ENCODE results near the gene SERBP1.

The SERBP1 gene

DNA sequence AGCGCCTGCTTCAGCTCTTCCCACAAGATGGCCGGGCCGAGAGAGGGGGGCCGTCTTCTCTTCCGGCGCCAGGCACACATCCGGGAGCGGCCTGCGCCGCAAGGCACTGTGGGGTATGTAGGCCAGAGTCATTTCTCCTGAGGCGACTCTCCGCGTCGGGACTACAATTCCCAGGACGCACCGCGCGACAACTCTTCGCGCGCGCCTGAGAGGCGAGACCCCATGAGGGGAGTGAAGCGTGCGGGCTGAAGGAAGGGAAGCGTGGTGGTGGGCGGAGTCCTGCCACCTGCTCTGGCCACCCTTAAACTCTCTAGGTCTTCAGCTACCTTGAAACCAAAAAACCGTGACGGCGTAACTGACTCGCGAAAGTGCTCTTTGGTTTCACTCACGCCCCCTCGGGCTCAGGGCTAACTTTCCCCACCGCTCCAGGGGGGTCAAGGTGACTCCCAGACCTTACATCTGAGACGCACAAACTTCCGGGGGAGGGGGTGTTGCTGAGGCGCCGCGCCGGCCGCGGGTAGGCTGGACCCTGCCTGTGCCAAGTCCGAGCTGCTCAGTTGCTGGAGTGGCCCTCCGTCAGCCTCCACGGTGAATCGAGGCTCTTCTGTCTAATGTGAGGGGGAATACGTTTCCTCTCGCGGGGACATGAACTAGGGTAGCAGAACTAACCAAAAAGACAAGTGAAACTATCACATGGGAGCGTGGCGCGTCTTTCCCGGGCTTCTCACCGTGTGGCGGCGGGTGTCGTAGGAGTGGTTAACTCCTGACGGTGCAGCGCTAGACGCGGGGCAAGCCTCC is at the start of gene SERBP1:
Gene SERBP1 (minus strand): TSS at position 45 of the 798 bp plus-strand sequence. CDS start 102 bp downstream, outside the sequence.
- in situ Hi-C loops (cut with MboI; ENCODE audit: low pct_unique_long_range_greater_than_20kb, low sequenced_read_pairs, unreplicated experiment): no loop called here
- TF ChIP-seq, protein P1, sequence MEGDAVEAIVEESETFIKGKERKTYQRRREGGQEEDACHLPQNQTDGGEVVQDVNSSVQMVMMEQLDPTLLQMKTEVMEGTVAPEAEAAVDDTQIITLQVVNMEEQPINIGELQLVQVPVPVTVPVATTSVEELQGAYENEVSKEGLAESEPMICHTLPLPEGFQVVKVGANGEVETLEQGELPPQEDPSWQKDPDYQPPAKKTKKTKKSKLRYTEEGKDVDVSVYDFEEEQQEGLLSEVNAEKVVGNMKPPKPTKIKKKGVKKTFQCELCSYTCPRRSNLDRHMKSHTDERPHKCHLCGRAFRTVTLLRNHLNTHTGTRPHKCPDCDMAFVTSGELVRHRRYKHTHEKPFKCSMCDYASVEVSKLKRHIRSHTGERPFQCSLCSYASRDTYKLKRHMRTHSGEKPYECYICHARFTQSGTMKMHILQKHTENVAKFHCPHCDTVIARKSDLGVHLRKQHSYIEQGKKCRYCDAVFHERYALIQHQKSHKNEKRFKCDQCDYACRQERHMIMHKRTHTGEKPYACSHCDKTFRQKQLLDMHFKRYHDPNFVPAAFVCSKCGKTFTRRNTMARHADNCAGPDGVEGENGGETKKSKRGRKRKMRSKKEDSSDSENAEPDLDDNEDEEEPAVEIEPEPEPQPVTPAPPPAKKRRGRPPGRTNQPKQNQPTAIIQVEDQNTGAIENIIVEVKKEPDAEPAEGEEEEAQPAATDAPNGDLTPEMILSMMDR (IDR thresholded peaks at IDR 0.05; ENCODE audit: extremely low read depth, insufficient read depth, missing control alignments): no peak

GRCh38 chr1:67479146-67479891 is 49.1 kb upstream of the SERBP1 start:
- in situ Hi-C loops (cut with MboI; ENCODE audit: low pct_unique_long_range_greater_than_20kb, low sequenced_read_pairs, unreplicated experiment): loop anchor here (25.0 kb wide), 1 partner anchor 717 kb away; the partner anchor contains the start of gene DYNLT5
- TF ChIP-seq, protein P1 (IDR thresholded peaks at IDR 0.05; ENCODE audit: extremely low read depth, insufficient read depth, missing control alignments): no peak
- no peak for DNase-seq (ENCODE audit: low spot score)

More for the DNA sequence above, at the start of gene SERBP1:
- peak; percentile 95 for DNase-seq (ENCODE audit: low spot score)

DNA sequence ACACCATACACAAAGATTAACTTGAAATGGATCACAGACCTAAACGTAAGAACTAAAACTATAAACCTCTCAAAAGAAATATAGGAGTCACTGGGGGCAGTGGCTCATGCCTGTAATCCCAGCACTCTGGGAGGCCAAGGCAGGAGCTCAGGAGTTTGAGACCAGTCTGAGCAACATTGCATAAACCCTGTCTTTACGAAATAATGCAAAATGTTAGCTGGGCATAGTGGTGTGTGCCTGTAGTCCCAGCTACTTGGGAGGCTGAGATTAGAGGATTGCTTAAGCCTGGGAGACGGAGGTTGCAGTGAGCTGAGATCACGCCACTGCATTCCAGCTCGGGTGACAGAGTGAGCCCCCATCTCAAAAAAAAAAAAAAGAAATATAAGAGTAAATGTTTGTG is 46.7 kb upstream of the SERBP1 start:
- DNase-seq (ENCODE audit: low spot score): no peak
- TF ChIP-seq, protein P1 (IDR thresholded peaks at IDR 0.05; ENCODE audit: extremely low read depth, insufficient read depth, missing control alignments): no peak
- in situ Hi-C loops (cut with MboI; ENCODE audit: low pct_unique_long_range_greater_than_20kb, low sequenced_read_pairs, unreplicated experiment): loop anchor here (25.0 kb wide), 1 partner anchor 715 kb away; the partner anchor contains the start of gene DYNLT5

GRCh38 chr1:67476006-67476482 is 45.8 kb upstream of the SERBP1 start:
- TF ChIP-seq, protein P1 (IDR thresholded peaks at IDR 0.05; ENCODE audit: extremely low read depth, insufficient read depth, missing control alignments): no peak
- no peak for DNase-seq (ENCODE audit: low spot score)
- in situ Hi-C loops (cut with MboI; ENCODE audit: low pct_unique_long_range_greater_than_20kb, low sequenced_read_pairs, unreplicated experiment): loop anchor here (25.0 kb wide), 1 partner anchor 714 kb away; the partner anchor contains the start of gene DYNLT5

GRCh38 chr1:67472056-67472455 is 41.9 kb upstream of the SERBP1 start:
- TF ChIP-seq, protein P1 (IDR thresholded peaks at IDR 0.05; ENCODE audit: extremely low read depth, insufficient read depth, missing control alignments): no peak
- in situ Hi-C loops (cut with MboI; ENCODE audit: low pct_unique_long_range_greater_than_20kb, low sequenced_read_pairs, unreplicated experiment): no loop called here
- no peak for DNase-seq (ENCODE audit: low spot score)

GRCh38 chr1:67469431-67469830 is 39.2 kb upstream of the SERBP1 start:
- DNase-seq (ENCODE audit: low spot score): no peak
- TF ChIP-seq, protein P1 (IDR thresholded peaks at IDR 0.05; ENCODE audit: extremely low read depth, insufficient read depth, missing control alignments): no peak
- in situ Hi-C loops (cut with MboI; ENCODE audit: low pct_unique_long_range_greater_than_20kb, low sequenced_read_pairs, unreplicated experiment): no loop called here

All from GM13977 (cell line).